GM23338 (cell line): ENCODE results near the gene TRNAU1AP. TPM values are rescaled to one million over a fixed set of nuclear protein-coding genes. Genes with fewer than 3 reads are reported as not detected.

ENCODE experiments used
- ATAC-seq: fragments of 200-7000 bp; cut with Tn5 transposase; 3 replicates; pipeline ENCODE4 v1.9.1; 2020
- DNase-seq: peaks from one replicate; pipeline ENCODE4 v3.0.0-alpha.2; 2015; ENCODE audit warnings: low spot score
- H2AFZ ChIP-seq: fragments of 200-600 bp; sonication (generic); 2 replicates; pipeline ENCODE4 v1.8.0; 2016; ENCODE audit warnings: antibody characterized with exemption, mild to moderate bottlenecking, moderate library complexity
- H3F3A ChIP-seq: fragments of 200-600 bp; sonication (generic); replicated peaks from 2 replicates; pipeline ENCODE4 v1.8.0; 2017; ENCODE audit warnings: antibody characterized with exemption, mixed run types, low read depth
- H3K27ac ChIP-seq: fragments of 200-600 bp; sonication (generic); 2 replicates; pipeline ENCODE4 v1.6.1; 2016; ENCODE audit warnings: low read depth
- H3K27me3 ChIP-seq: fragments of 200-600 bp; sonication (generic); 2 replicates; pipeline ENCODE4 v1.8.0; 2016; ENCODE audit warnings: mild to moderate bottlenecking, mixed run types, moderate library complexity; ENCODE audit not compliant: insufficient read depth
- H3K36me3 ChIP-seq: fragments of 200-600 bp; sonication (generic); 2 replicates; pipeline ENCODE4 v1.8.0; 2016; ENCODE audit warnings: mild to moderate bottlenecking; ENCODE audit not compliant: insufficient read depth
- H3K4me1 ChIP-seq: fragments of 200-600 bp; sonication (generic); 2 replicates; pipeline ENCODE4 v1.8.0; 2016; ENCODE audit warnings: mild to moderate bottlenecking, moderate library complexity; ENCODE audit not compliant: insufficient read depth
- H3K4me2 ChIP-seq: fragments of 200-600 bp; sonication (generic); 2 replicates; pipeline ENCODE4 v1.7.1; 2017; ENCODE audit warnings: mixed run types
- H3K4me3 ChIP-seq: fragments of 200-600 bp; sonication (generic); 2 replicates; pipeline ENCODE4 v1.6.1; 2016; ENCODE audit warnings: mixed run types
- H3K79me2 ChIP-seq: fragments of 200-600 bp; sonication (generic); replicated peaks from 2 replicates; pipeline ENCODE4 v1.8.0; 2017; ENCODE audit warnings: mild to moderate bottlenecking; ENCODE audit not compliant: insufficient read depth
- H3K9me2 ChIP-seq: fragments of 200-600 bp; sonication (generic); 2 replicates; pipeline ENCODE4 v1.8.0; 2017; ENCODE audit not compliant: insufficient read depth
- H4K20me1 ChIP-seq: fragments of 200-600 bp; sonication (generic); replicated peaks from 2 replicates; pipeline ENCODE4 v1.8.0; 2017; ENCODE audit warnings: mild to moderate bottlenecking; ENCODE audit not compliant: insufficient read depth
- H3K27ac Mint-ChIP-seq: 2 replicates; pipeline ENCODE4 v1.8.0; 2020; ENCODE audit warnings: inconsistent platforms, mild to moderate bottlenecking, moderate library complexity, mixed read lengths
- H3K27me3 Mint-ChIP-seq: 3 replicates; pipeline ENCODE4 v1.8.0; 2022; ENCODE audit warnings: low read depth, mild to moderate bottlenecking, moderate library complexity, mixed read lengths, inconsistent platforms; ENCODE audit not compliant: insufficient read depth, poor library complexity
- H3K36me3 Mint-ChIP-seq: 3 replicates; pipeline ENCODE4 v1.8.0; 2021; ENCODE audit warnings: low read depth, mild to moderate bottlenecking, inconsistent platforms, moderate library complexity, mixed read lengths
- H3K4me1 Mint-ChIP-seq: 3 replicates; pipeline ENCODE4 v1.8.0; 2020; ENCODE audit warnings: mild to moderate bottlenecking, inconsistent platforms, mixed read lengths
- H3K4me3 Mint-ChIP-seq: 3 replicates; pipeline ENCODE4 v1.8.0; 2021; ENCODE audit warnings: moderate library complexity, mild to moderate bottlenecking, inconsistent platforms, mixed read lengths
- H3K9me3 Mint-ChIP-seq: 3 replicates; pipeline ENCODE4 v1.8.0; 2020; ENCODE audit warnings: moderate library complexity, mild to moderate bottlenecking, inconsistent platforms, mixed read lengths
- EZH2 ChIP-seq: fragments of 200-600 bp; sonication (generic); IDR thresholded peaks from one replicate; pipeline ENCODE4 v1.8.0; 2017; ENCODE audit warnings: antibody characterized with exemption, mild to moderate bottlenecking, low read depth; ENCODE audit not compliant: unreplicated experiment
- EZH2phosphoT487 ChIP-seq: fragments of 200-600 bp; sonication (generic); IDR thresholded peaks from one replicate; pipeline ENCODE4 v1.8.1; 2018; ENCODE audit warnings: antibody characterized with exemption; ENCODE audit not compliant: unreplicated experiment
- ZNF114 ChIP-seq: fragments of 250-450 bp; sonication (Bioruptor Pico); IDR thresholded peaks from 2 replicates; pipeline ENCODE4 v1.5.0; 2020; ENCODE audit warnings: mild to moderate bottlenecking, moderate library complexity
- ZNF331 ChIP-seq: fragments of 250-450 bp; sonication (Bioruptor Pico); IDR thresholded peaks from 2 replicates; pipeline ENCODE4 v1.5.0; 2020; ENCODE audit warnings: low read depth, mild to moderate bottlenecking, moderate library complexity
- polyA plus RNA-seq: library from polyadenylated mRNA; unstranded; fragments of >200 nt; fragmentation: Nextera tagmentation; extraction: Ambion mirVana; gene quantifications from 2 replicates; pipeline ENCODE4 v1.2.1, GENCODE V29; 2016
- total RNA-seq: library from RNA; depleted of rRNA; stranded (reverse); fragments of >200 nt; shearing (Covaris generic); gene quantifications from 2 replicates; pipeline ENCODE4 v1.2.3, GENCODE V29; 2014
- TF ChIP-seq, protein P1 (sequence below): IDR thresholded peaks from one replicate; pipeline ENCODE4 v1.6.1; 2018; ENCODE audit warnings: antibody characterized with exemption; ENCODE audit not compliant: unreplicated experiment
- TF ChIP-seq, protein P2 (sequence below): IDR thresholded peaks from 2 replicates; pipeline ENCODE4 v1.6.1; 2016; ENCODE audit warnings: antibody characterized with exemption
- TF ChIP-seq, protein P3 (sequence below): fragments of 250-450 bp; sonication (Bioruptor Pico); IDR thresholded peaks from 2 replicates; pipeline ENCODE4 v1.5.0; 2020; ENCODE audit warnings: mild to moderate bottlenecking, moderate library complexity

TRNAU1AP gene
- total and polyA plus RNA-seq, 2 experiments from 2014 or later, result 20.3 to 42.1 TPM

DNA sequence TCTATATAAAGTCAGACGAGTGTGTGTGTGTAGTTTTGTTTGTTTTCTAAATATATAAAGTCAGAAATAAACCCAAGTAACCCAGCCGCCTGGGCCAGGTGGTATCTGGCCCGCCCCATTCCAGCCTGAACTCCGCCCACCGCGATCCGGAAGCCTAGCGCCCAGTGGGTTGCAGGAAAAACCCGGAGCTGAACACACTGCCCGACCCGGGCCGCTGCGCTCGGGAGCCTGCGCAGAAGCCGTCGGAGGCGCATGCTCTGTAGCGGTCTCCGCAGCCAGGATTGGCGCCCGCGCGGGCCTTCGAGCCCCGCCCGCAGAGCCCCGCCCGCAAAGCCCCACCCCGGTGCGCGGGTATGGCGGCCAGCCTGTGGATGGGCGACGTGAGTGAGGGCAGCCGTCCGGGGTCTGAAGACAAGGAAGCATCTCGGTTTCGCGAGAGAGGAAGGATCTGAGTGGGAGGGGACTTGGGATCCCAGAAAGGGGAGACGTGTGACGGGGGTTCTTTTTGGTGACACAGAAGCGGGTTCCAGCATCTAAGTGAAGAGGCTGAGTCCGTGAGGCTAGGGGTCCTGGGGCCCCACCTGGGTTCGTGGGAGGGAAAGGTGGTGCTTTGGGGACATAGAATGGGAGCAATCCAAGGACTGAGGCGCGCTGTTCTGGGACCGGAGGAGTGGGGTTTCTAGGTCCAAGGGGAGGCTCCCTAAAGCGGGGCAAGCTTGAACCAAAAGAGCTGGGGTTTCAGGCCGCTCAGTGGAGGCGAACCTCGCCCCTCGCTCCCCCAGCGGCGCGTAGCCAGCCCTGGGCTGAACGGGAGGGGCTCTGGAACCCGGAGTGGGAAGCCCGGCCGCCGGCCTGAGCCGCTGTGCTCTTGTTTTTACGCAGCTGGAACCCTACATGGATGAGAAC, at the start of gene TRNAU1AP (continued):
- no peak for TF ChIP-seq EZH2phosphoT487

- Histone ChIP-seq H3K36me3 (peaks cover 22% of the 10 kb centered on the region), H3K27me3 (no peaks in the 10 kb centered on the region), H4K20me1 (peaks cover 7% of the 10 kb centered on the region), H3K4me2 (no peak overlapping the region), H3K27ac (no peak overlapping the region), H3F3A (peaks cover 26% of the 10 kb centered on the region), H3K9me2 (no peaks in the 10 kb centered on the region), H3K4me1 (peaks cover 8% of the 10 kb centered on the region), H3K4me3 (no peak overlapping the region), H3K79me2 (peaks cover 22% of the 10 kb centered on the region), H2AFZ (no peak overlapping the region)
- no peak for DNase-seq
- no peak for ATAC-seq
- Mint-ChIP-seq H3K4me1 (peaks cover under 1% of the 10 kb centered on the region; the same call in 2 of the 3 replicates), H3K36me3 (peaks cover 32% of the 10 kb centered on the region), H3K4me3 (no peak overlapping the region), H3K9me3 (peaks cover 24% of the 10 kb centered on the region; the same call in 2 of the 3 replicates), H3K27ac (no peak overlapping the region), H3K27me3 (peaks cover 37% of the 10 kb centered on the region)
- TF ChIP-seq EZH2, result no peak
- TF ChIP-seq, protein P1, sequence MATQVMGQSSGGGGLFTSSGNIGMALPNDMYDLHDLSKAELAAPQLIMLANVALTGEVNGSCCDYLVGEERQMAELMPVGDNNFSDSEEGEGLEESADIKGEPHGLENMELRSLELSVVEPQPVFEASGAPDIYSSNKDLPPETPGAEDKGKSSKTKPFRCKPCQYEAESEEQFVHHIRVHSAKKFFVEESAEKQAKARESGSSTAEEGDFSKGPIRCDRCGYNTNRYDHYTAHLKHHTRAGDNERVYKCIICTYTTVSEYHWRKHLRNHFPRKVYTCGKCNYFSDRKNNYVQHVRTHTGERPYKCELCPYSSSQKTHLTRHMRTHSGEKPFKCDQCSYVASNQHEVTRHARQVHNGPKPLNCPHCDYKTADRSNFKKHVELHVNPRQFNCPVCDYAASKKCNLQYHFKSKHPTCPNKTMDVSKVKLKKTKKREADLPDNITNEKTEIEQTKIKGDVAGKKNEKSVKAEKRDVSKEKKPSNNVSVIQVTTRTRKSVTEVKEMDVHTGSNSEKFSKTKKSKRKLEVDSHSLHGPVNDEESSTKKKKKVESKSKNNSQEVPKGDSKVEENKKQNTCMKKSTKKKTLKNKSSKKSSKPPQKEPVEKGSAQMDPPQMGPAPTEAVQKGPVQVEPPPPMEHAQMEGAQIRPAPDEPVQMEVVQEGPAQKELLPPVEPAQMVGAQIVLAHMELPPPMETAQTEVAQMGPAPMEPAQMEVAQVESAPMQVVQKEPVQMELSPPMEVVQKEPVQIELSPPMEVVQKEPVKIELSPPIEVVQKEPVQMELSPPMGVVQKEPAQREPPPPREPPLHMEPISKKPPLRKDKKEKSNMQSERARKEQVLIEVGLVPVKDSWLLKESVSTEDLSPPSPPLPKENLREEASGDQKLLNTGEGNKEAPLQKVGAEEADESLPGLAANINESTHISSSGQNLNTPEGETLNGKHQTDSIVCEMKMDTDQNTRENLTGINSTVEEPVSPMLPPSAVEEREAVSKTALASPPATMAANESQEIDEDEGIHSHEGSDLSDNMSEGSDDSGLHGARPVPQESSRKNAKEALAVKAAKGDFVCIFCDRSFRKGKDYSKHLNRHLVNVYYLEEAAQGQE, result no peak
- TF ChIP-seq, protein P2, sequence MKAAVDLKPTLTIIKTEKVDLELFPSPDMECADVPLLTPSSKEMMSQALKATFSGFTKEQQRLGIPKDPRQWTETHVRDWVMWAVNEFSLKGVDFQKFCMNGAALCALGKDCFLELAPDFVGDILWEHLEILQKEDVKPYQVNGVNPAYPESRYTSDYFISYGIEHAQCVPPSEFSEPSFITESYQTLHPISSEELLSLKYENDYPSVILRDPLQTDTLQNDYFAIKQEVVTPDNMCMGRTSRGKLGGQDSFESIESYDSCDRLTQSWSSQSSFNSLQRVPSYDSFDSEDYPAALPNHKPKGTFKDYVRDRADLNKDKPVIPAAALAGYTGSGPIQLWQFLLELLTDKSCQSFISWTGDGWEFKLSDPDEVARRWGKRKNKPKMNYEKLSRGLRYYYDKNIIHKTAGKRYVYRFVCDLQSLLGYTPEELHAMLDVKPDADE, result no peak
- TF ChIP-seq, protein P3, sequence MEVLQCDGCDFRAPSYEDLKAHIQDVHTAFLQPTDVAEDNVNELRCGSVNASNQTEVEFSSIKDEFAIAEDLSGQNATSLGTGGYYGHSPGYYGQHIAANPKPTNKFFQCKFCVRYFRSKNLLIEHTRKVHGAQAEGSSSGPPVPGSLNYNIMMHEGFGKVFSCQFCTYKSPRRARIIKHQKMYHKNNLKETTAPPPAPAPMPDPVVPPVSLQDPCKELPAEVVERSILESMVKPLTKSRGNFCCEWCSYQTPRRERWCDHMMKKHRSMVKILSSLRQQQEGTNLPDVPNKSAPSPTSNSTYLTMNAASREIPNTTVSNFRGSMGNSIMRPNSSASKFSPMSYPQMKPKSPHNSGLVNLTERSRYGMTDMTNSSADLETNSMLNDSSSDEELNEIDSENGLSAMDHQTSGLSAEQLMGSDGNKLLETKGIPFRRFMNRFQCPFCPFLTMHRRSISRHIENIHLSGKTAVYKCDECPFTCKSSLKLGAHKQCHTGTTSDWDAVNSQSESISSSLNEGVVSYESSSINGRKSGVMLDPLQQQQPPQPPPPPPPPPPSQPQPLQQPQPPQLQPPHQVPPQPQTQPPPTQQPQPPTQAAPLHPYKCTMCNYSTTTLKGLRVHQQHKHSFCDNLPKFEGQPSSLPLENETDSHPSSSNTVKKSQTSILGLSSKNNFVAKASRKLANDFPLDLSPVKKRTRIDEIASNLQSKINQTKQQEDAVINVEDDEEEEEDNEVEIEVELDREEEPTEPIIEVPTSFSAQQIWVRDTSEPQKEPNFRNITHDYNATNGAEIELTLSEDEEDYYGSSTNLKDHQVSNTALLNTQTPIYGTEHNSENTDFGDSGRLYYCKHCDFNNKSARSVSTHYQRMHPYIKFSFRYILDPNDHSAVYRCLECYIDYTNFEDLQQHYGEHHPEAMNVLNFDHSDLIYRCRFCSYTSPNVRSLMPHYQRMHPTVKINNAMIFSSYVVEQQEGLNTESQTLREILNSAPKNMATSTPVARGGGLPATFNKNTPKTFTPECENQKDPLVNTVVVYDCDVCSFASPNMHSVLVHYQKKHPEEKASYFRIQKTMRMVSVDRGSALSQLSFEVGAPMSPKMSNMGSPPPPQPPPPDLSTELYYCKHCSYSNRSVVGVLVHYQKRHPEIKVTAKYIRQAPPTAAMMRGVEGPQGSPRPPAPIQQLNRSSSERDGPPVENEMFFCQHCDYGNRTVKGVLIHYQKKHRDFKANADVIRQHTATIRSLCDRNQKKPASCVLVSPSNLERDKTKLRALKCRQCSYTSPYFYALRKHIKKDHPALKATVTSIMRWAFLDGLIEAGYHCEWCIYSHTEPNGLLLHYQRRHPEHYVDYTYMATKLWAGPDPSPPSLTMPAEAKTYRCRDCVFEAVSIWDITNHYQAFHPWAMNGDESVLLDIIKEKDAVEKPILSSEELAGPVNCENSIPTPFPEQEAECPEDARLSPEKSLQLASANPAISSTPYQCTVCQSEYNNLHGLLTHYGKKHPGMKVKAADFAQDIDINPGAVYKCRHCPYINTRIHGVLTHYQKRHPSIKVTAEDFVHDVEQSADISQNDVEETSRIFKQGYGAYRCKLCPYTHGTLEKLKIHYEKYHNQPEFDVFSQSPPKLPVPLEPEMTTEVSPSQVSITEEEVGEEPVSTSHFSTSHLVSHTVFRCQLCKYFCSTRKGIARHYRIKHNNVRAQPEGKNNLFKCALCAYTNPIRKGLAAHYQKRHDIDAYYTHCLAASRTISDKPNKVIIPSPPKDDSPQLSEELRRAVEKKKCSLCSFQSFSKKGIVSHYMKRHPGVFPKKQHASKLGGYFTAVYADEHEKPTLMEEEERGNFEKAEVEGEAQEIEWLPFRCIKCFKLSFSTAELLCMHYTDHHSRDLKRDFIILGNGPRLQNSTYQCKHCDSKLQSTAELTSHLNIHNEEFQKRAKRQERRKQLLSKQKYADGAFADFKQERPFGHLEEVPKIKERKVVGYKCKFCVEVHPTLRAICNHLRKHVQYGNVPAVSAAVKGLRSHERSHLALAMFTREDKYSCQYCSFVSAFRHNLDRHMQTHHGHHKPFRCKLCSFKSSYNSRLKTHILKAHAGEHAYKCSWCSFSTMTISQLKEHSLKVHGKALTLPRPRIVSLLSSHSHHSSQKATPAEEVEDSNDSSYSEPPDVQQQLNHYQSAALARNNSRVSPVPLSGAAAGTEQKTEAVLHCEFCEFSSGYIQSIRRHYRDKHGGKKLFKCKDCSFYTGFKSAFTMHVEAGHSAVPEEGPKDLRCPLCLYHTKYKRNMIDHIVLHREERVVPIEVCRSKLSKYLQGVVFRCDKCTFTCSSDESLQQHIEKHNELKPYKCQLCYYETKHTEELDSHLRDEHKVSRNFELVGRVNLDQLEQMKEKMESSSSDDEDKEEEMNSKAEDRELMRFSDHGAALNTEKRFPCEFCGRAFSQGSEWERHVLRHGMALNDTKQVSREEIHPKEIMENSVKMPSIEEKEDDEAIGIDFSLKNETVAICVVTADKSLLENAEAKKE (CRISPR knock-in tag), result no peak
- no peak for TF ChIP-seq ZNF114
- TF ChIP-seq ZNF331, result no peak
Measured at GRCh38 chr1:28503117-28503516, 49.8 kb upstream of the TRNAU1AP start.
